ENCODE results near the gene MGA.
A peak's percentile ranks its signal among the peaks of the same experiment; 100 is the strongest.

MGA gene

DNA sequence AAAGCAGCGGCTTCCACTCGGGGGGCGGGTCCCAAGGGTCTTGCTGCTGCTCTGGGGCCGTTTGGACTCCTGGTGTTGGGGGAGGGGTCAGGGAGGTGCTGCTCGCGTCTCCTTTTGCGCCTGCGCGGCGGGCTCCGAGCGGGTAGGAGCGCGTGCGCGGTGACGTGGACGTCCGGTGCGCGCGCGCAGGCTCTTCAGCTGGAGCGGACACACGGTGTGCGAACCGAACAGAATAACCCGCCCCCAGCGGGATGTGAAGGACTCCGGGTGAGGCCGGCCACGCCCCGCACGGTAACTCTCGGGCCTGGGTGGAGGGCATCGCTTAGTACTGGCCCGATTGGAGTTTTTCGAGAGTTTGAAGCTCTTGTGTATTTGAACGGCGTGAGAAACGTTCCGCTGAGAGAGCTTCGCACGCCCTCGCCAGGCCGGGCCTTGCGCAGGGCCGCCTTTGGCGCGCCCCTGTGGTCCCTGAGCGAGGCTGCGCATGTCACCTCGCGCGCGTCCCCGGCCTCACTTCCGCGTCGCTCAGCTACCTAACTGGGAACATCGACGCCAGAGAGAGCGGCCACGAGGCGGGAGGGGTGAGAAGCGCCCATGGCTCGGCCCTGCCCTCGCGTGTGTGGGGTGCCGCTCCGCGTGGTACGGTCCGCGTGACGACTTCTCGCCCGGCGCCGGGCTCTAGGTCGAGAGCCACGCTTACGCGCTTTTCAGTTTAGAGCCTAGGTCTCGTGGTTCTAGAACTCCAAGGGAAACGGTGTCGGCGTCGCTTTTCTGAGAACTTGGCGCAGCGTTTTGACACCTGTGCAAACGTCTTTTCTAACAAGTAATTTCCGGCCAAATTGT is at the start of gene MGA:
MGA (plus strand) TSS at position 171 of the 843 bp plus-strand sequence.
- DNase-seq (ENCODE audit: low read depth): peak; percentile 85

DNA sequence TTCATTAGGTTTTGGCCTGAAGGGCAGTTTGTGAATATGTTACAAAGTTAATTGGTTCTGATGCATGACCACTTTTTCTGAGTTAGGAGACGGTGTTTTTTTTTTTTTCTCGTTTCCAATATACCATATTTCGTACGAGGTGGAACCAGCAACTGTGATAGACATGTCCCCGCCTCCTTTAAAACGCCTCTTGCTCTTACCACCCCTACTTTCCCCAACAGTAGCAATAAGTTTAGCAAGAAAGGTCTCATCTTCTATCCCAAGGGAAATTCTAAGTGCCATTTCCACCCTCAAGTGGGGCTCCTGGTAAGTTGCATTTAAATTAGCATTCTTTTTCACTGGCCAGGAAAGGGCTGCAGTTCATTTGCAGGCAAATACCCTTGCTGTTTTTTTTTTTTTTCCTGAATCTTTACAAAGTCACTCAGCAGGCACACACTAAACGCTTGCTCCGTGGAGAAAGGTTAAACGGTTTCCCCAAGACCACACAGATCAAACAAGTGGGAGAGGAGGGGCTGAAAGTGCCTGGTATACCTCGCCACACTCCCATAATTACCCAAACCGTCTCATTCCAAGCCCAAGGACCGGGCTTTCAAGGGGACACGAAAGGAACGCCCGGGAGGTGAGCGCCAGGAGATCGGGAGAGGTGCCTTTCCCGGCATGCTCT is 39.5 kb upstream of the MGA start:
- no peak for DNase-seq (ENCODE audit: low read depth)

DNA sequence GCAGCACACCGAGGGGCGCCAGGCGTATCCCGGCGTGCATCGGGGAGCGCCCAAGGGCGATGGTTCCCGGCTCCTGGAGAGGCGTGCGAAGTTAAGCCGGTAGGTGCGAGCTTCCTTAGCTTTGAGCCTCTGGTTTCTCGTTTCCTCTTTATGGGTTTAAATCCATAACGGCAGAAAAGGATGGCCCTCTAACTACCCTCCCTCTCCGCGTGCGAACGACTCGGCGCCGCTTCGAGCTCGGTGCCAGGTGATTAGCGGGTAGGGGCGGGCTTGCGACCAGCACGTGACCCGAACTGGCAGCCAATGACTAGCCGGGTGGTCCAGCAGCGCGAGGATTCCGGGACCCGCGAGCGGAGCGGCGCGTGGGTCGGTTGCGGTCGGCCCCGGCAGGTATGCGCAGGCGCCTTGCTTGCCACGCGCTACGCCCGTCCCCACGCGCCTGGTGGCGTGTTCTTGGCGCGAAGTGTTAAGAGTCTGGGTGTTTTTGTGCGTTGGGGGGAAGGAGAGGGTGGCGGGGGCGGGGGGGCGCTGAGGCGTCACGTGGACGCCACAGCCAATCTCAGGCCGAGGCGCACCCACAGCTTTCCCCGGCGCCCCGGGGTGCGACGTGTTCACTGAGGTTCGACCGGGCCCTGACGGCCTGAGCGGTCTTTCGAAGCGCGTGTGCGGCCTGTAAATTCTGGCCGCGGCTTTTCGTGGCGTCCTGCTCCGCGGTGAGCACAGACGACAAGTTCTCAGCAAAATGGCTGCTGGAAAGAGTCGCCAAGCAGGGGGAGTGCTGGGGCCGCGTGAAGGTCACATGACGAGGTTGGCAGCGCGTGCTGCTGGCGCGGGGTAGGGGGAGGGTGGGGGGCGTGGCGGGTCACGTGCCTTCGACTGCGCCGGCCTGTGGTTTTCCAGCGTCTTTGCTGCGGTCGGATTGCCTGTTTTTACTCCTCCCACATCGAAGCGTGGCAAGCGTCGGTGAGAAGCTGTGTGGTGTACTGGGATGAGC is 38.7 kb upstream of the MGA start:
- DNase-seq (ENCODE audit: low read depth): peak; percentile 59

DNA sequence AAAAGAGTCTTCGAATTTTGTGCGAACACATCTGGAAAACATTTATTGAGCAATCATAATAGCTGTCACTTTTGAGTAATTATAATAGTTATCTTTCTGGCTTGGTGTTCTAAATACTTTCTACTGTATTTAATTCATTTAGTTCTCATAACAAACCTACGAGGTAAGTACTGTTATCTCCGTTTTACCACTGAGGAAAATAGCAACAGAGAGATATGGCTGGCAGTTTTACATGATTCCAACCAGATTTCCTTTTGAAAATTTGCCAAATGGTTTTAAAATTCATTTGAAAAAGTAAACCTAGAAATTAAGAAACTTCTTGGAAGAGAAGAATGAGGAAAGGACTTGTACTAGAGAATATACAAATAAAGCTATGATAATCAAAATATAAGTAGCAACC is 37.3 kb upstream of the MGA start:
- DNase-seq (ENCODE audit: low read depth): no peak

DNA sequence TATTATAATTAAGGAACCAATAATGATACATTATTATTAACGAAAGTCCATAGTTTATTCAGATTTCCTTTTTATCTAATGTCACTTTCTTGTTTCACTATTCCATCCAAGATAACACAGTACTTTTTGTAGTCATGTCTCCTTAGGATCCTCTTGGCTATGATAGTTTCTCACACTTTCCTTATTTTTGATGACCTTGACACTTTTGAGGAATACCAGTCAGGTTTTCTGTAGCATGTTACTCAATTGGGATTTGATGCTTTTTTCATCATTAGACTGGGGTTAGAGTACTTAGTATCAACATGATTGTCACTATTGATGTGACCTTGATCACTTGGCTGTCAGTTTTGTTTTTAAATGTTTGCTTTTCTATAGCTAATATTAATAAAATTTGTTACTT is 33.0 kb upstream of the MGA start:
- no peak for DNase-seq (ENCODE audit: low read depth)

DNA sequence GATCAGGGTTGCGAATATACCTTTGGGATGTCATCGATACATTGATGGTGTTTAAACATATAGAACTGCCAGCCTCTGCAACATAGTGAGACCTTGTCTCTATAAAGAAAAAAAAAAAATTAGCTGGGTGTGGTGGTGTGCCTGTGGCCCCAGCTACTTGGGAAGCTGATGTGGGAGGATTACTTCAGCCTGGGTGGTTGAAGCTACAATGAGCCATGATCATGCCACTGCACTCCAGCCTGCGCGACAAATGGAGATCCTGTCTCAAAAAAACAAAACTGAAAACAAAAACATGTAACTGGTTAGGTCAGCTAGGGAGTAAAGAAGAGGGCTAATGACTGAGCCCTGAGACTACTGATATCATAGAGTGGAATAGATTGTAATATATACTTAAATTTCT is 30.7 kb upstream of the MGA start:
- DNase-seq (ENCODE audit: low read depth): no peak

DNA sequence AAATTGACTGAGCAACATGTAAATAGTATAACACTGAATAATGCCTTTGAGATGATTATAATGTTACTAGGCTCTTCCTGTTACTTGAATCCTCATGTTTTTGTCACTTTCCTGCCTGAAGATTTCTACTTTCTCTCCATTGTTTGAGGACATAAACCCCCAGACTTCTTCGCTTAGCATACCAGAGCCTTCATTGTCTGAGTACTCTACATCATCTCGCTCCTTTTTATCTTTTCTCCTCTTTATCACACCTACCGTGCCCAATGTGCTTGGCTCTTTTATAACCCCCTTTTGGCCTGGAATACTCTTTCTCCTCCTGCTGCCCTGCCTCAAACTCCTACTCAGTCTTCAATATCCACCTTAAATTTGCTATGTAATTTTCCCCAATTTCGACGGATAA is 30.3 kb upstream of the MGA start:
- no peak for DNase-seq (ENCODE audit: low read depth)

DNA sequence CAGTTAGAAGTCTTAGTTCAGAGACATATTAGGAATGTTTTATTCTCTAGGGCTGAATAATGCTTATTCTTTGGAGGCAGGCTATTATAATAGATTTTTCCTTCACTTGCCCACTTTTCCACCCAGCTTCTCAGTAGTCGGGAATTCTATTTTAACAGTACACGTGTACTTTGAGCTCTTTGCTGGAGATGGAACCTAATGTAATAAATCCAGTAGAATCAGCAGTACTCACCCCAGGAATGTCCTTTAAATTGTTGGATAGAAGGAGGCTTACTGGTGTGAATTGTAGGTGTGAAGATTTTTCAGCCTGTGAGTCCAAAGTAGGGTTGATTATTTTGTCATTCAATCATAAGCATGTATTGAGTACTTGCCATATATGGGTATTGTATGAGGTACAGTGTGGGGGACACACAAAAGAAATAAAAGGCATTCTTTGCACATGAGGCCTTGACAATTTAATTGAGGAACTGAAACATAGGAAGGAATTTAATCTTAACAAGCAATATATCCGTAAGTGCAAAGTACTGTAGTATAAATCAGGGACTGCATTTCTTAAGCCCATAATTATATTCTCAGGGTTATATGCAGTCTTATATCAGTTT is 29.5 kb upstream of the MGA start:
- DNase-seq (ENCODE audit: low read depth): no peak

DNA sequence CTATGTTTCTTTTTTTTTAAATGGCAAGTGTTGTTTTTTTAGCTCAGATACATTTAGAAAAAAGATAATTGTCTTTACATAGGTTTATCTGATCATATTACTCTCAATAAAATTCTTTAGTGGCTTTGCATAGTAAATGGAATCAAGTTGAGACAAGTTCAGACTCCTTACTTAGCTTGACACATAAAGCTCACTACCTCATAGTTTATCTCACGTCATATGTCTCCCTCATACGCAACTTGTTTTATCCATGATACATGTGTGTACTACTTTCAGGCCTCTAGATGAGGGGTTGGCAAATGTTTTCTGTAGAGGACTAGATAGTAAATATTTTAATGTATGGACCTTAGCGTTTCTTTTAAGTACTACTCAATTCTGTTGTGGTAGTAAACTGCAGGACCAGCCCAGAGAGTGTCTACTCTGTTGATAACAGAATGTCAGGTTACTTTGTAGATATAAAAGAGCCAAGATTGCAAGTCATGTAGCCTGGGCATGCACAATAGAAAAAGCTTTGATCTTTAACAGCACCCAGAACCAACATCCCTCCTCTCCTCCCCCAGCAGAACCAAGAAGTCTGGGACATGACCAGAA is 28.2 kb upstream of the MGA start:
- DNase-seq (ENCODE audit: low read depth): no peak

DNA sequence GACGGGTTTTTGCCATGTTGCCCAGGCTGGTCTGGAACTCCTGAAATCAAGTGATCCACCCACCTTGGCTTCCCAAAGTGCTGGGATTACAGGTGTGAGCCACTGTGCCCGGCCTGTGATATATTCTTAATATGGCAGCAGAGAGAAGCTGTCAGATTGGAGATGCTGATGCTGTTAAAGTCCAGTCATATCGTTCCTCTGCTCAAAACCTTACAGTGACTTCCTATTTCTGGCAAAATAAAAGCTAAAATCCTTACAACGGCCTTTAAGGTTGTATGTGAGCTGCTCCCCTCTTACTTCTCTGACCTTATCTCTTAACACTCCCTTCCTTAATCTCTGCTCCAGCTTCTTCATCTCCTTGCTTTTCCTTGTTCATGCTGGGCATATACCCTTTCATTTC is 26.6 kb upstream of the MGA start:
- no peak for DNase-seq (ENCODE audit: low read depth)

DNA sequence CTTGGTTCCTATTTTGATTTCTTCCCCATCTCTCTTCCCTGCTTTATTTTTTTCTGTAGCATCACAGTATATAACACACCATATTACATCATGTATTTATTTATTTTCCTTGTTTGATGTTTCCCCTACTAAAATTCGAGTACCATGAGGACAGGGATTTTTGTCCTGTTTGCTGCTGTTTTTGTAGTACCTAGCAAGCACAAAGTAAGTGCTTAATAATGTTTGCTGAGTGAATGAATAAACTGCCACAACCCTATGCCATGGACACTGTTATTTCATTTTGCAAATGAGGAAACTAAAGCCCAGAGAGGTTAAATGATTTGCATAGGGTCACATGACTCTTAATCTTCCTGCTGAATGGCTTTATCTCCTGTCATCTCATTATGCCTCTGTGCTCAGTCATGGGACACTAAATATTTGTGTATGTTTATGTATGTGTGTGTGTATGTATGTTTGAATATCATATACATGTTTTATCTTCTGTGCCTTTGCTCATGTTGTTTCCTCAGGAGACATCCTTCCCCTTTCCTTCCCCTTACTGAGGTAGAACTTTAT is 26.1 kb upstream of the MGA start:
- no peak for DNase-seq (ENCODE audit: low read depth)

DNA sequence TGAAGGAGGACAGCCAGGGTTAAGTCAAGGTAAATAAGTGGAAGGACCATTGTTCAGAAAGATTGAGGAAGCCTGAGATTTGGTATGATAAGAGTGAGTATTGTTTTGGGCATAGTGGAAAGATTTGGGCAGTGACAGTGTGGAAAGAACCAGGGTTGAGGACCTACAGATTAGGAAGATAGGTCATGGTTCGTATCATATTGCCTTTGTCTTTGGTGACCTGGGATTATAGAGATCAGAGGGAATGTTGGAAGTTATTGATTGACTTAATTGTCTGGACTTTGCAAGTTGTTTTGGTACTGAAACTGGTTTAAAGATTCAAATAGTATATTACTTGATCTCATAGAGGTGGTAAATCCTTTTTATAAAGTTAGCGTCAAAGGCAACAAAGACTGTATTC is 23.1 kb upstream of the MGA start:
- DNase-seq (ENCODE audit: low read depth): no peak

DNA sequence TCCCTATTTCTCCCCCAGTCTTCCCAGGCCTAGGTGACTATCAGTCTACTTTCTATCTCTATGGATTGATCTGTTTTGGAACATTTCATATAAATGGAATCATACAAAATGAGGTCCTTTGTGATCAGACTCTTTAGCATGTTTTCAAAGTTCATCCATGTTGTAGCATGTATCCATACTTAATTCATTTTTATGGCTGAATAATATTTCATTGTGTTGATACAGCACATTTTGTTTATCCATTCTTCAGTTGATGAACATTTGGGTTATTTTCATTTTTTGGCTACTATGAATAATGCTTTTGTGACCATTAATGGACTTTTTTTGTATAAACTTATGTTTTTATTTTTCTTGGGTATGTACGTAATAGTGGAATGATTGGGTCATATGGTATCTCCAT is 19.2 kb upstream of the MGA start:
- DNase-seq (ENCODE audit: low read depth): no peak

DNA sequence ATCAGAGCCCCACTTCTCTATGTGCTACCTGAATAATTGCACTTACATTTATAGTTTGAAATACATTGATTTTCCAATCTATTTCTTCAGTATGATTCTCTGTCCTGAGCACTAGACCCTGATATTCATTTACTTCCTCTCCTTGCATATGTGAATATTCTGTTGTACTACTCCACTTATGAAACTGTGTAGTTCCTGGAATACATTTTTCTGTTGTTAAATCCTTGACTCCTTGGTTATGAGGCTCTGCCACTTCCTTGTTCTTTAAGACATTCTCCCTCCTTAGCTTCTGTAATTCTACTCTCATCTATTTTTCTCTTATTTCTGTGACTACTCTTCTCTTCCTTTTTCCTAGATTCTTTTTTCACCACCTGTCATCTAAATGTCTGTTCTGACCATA is 12.9 kb upstream of the MGA start:
- no peak for DNase-seq (ENCODE audit: low read depth)

DNA sequence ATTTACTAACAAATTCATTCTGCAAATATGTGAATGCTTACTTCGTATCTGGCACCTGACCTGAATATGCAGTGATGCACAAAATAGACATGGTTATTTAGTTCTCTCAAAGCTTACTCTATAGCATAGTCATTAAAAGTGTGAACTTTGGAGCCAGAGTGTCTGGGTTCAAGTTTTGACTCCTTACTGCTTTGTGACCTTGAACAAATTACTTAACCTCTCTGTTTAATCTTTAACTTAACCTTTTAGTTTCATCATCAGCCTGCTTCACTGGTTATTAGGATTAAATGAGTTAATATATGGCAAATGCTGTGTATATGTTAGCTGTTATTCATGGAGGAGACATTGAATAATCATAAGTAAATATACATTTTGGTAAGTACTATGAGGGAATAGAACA is 12.1 kb upstream of the MGA start:
- DNase-seq (ENCODE audit: low read depth): no peak

DNA sequence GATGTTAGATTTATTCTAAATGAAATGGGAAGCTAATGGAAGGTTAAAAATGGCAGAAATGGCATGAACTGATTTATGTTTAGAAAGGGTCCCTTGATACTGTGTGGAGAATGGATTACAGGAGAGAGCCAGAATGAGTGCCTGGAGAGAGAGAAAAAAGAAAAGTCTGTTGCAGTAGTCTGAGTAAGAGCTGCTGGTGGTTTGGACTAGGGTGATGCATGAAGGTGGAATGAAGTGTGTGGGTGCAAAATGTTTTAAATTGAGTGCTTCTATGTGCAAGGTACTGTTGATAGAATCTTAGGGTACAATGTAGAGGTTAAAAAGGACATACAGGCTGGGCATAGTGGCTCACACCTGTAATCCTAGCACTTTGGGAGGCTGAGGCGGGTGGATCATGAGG is 11.4 kb upstream of the MGA start:
- no peak for DNase-seq (ENCODE audit: low read depth)

DNA sequence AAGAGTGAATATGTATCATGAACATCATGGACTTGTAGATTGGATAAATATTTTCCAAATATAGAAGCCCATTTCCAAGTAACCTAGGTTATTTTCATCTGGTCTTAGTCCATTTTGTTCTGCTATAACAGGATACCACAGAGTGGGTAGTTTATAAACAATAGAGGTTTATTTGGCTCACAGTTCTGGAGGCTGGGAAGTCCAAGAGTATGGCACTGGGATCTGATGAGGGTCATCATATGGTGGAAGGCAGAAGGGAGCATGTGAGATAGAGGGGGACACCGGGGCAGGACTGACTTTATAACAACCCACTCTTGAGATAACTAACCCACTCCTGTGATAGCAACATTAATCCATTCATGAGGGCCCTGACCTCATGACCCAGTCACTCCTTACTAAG is 9.4 kb upstream of the MGA start:
- DNase-seq (ENCODE audit: low read depth): no peak

DNA sequence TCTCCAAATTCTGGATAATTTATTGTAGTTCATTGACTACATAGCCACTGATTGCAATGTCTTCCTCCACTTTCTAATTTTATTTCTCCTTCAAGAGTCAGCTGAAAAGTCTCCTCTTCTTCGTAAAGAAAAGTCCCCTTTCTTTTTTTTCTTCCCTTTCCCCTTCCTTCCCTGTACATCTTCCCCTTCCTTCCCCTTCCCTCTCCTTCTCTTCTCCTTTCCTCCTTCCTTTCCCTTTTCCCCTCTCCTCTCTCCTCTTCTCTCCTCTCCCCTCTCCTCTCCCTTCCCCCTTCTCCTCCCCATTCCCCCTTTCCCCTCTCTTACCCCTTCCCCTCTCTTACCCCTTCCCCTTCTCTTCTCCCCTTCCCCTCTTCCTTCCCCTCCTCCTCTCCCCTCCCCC is 8.8 kb upstream of the MGA start:
- DNase-seq (ENCODE audit: low read depth): no peak

DNA sequence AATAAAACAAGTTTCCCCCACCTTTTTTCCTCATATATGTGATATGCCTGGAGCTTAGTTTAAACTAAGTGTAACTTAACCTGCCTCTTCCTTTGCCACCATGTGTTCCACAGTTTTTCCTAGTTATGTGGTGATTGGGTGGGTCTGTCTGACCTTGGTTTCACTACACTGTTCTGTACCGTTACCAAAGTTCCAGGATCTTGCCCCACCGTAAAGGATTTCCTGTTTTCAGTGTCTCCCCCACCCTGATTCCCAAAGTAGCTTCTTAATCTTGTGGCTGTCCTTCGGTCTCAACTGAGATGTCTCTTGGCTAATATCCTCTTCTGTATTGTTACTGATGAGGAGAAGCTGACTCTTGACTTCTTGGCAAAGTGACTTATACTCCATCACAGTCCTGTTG is 6.4 kb upstream of the MGA start:
- no peak for DNase-seq (ENCODE audit: low read depth)

DNA sequence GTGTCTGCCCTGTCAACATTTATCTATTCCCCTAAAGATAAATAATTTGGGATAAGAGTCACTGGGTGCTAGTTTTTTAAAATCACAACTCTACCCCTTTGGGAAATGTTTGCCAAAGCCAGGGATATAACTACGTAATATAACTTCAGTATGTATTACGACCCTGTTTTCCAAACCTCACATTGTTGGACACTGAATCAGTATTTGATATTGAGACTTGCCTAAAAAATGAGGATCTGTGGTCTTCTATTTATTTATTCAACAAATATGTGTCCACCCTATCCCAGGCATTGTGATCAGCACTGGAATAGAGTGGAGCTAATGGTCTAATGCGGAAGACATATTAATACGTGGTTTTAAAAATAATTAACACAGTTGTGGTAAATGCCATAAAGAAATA is 4.5 kb upstream of the MGA start:
- no peak for DNase-seq (ENCODE audit: low read depth)

DNA sequence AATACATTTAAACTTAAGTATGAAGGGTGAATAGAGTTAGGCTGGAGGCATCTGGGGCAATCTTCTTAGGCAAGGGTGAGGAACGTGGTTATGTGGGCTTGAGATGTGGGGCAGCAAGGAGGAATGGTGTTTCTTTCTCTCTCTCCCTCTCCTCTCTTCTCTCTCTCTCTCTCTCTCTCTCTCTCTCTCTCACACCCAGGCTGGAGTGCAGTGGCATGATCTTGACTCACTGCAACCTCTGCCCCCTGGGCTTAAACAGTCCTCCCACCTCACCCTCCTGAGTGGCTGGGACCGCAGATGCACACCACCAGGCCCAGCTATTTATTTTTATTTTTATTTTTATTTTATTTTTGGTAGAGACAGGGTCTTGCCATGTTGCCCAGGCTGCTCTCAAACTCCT is 4.0 kb upstream of the MGA start:
- no peak for DNase-seq (ENCODE audit: low read depth)

DNA sequence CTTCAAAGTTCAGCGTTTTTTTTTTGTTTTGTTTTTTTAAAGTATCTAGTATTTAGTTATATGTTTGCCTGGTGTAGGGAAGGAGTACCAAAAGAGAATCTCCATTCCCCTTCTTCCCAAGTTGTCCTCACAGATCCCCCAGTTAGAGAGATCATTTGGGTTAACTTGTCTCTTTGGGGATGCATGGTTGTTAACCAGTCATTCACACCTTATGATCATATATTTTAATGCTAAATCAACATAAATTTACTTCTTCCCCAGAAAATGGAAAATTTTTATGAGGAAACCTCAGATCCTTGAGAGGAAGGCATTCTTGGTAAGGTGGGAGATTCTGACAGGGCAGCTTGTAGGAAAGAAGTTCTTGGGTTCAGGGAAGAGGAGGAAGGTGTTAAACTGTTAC is 1.5 kb upstream of the MGA start:
- no peak for DNase-seq (ENCODE audit: low read depth)
